GM21619 (cell line): Measurements from ENCODE around the gene ITGB5.

ENCODE experiments used
- ATAC-seq: cut with Tn5 transposase; IDR thresholded peaks from one replicate; pipeline ENCODE4 v1.9.1; 2021; ENCODE audit not compliant: unreplicated experiment

The ITGB5 gene

GRCh38 chr3:124867511-124867910, 19.7 kb downstream of the ITGB5 start:
- no peak for ATAC-seq

- no peak for ATAC-seq
Measured at GRCh38 chr3:124862006-124862405, 25.2 kb downstream of the ITGB5 start.

GRCh38 chr3:124861041-124861440, 26.1 kb downstream of the ITGB5 start:
- no peak for ATAC-seq

GRCh38 chr3:124860599-124860998, 26.6 kb downstream of the ITGB5 start:
- ATAC-seq = no peak

GRCh38 chr3:124859025-124859424, 28.1 kb downstream of the ITGB5 start:
- no peak for ATAC-seq

- no peak for ATAC-seq
Measured at GRCh38 chr3:124858275-124858674, 28.9 kb downstream of the ITGB5 start.

GRCh38 chr3:124856677-124857076, 30.5 kb downstream of the ITGB5 start:
- no peak for ATAC-seq

GRCh38 chr3:124854009-124854408, 33.2 kb downstream of the ITGB5 start:
- ATAC-seq = no peak

GRCh38 chr3:124853446-124853845, 33.7 kb downstream of the ITGB5 start:
- no peak for ATAC-seq

GRCh38 chr3:124851905-124852304, 35.3 kb downstream of the ITGB5 start:
- no peak for ATAC-seq

- ATAC-seq = no peak
Measured at GRCh38 chr3:124851136-124851535, 36.0 kb downstream of the ITGB5 start.

- ATAC-seq = no peak
Measured at GRCh38 chr3:124850633-124851032, 36.5 kb downstream of the ITGB5 start.

- ATAC-seq = no peak
Measured at GRCh38 chr3:124850212-124850611, 37.0 kb downstream of the ITGB5 start.

- ATAC-seq = no peak
Measured at GRCh38 chr3:124848300-124848699, 38.9 kb downstream of the ITGB5 start.

GRCh38 chr3:124847863-124848262, 39.3 kb downstream of the ITGB5 start:
- ATAC-seq = no peak

GRCh38 chr3:124847051-124847450, 40.1 kb downstream of the ITGB5 start:
- ATAC-seq = no peak

GRCh38 chr3:124846189-124846588, 41.0 kb downstream of the ITGB5 start:
- ATAC-seq = no peak

- ATAC-seq = no peak
Measured at GRCh38 chr3:124845406-124845805, 41.8 kb downstream of the ITGB5 start.

GRCh38 chr3:124843506-124844177, 43.5 kb downstream of the ITGB5 start:
- no peak for ATAC-seq

- ATAC-seq = no peak
Measured at GRCh38 chr3:124843047-124843446, 44.1 kb downstream of the ITGB5 start.

- ATAC-seq = no peak
Measured at GRCh38 chr3:124841517-124841916, 45.6 kb downstream of the ITGB5 start.

GRCh38 chr3:124840331-124840730, 46.8 kb downstream of the ITGB5 start:
- ATAC-seq = no peak

- no peak for ATAC-seq
Measured at GRCh38 chr3:124839896-124840295, 47.3 kb downstream of the ITGB5 start.
